Spleen (tissue), 7 donors: ENCODE results near the gene GRAMD2A.

Source experiments
- CTCF ChIP-seq, 11 experiments: fragments of 200-600 bp in 7 of 11; fragments of 450-650 bp in 4 of 11; sonication (generic) in 4 of 11; IDR thresholded peaks in 8 of 11; conservative IDR thresholded peaks in 3 of 11; 1 replicate in 7 of 11; 2 replicates in 4 of 11; pipeline versions ENCODE4 v1.4.0 to v1.8.0; 2016 to 2021; ENCODE audit warnings: antibody characterized with exemption in 11 of 11, inconsistent platforms in 4 of 11, mild to moderate bottlenecking in 1 of 11
- POLR2AphosphoS5 ChIP-seq, 3 donors: sonication (generic); formaldehyde crosslinking; IDR thresholded peaks; one replicate each; pipeline ENCODE4 v1.5.1; 2017; ENCODE audit warnings: antibody characterized with exemption in 3 of 3
- donor health status: DM: no; HTN: no; CAD: no; lungs with moderate emphysema.
- donor health status: DM: no; HTN: no; CAD: no.
- donor health status: DM: no; HTN: no; CAD: no.

DNA sequence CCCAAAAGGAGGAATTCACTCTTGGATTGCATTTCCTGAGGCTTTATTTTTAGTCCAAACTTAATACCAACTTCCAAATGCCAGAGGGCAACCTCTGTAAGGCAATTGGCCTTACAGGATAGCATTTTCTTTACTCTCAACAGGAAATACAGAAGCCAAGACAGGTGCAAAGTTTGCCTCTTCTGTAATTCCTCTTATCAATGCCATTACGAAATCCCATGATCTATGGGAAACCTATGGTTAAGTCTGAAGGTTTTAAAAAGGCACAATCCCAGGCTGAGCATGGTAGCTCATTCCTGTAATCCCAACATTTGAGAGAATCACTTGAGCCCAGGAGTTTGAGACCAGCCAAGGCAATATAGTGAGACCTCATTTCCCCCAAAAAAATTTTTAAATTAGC, 18.5 kb upstream of the GRAMD2A start:
- no peak for TF ChIP-seq POLR2AphosphoS5 (IDR thresholded peaks at IDR 0.05)
- no peak for TF ChIP-seq CTCF (IDR thresholded peaks at IDR 0.05 in 8 of 11, conservative IDR thresholded peaks at IDR 0.05 in 3 of 11)
